GM13976 (cell line): ENCODE measurements around the gene OPN1SW.

Experiments used
- DNase-seq: peaks from one replicate; pipeline ENCODE4 v3.0.0; 2012; ENCODE audit warnings: low spot score
- in situ Hi-C: fragments of 300-500 bp; cut with MboI; formaldehyde crosslinking; loops from one replicate; pipeline ENCODE4 v1.12.0; 2022; ENCODE audit warnings: low sequenced_read_pairs, mixed read lengths, inconsistent platforms; ENCODE audit not compliant: unreplicated experiment
- TF ChIP-seq, protein P1 (sequence below): IDR thresholded peaks from 2 replicates; pipeline ENCODE4 v1.5.1; 2012; ENCODE audit warnings: borderline replicate concordance, mild to moderate bottlenecking; ENCODE audit not compliant: insufficient read depth; ENCODE audit errors: extremely low read depth, missing control alignments, control extremely low read depth

OPN1SW gene

DNA sequence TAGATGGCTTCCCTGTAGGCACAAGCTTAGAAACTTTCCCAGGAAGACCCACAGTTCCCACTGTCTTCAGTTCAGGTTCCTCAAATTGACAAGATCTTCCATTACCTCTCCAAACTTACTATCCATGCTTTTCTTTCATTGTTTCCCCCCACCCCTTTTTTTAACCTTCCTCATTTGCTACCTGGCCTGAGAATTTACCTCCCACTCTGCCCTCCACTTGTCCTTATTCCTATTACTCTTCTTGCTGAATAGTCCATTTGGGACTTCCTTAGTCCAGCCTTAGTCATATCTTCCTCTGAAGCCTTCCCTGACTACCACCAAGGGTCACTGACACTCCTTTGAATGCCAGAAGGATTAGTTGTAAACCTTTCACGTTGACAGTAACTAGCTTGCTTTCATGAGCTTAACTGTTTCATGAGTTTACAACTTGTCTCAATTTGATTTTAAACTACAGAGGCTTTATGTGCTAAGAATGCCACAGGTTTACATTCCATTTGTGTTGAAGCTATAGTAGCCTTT is 37.7 kb downstream of the OPN1SW start:
- no peak for DNase-seq
- TF ChIP-seq, protein P1, sequence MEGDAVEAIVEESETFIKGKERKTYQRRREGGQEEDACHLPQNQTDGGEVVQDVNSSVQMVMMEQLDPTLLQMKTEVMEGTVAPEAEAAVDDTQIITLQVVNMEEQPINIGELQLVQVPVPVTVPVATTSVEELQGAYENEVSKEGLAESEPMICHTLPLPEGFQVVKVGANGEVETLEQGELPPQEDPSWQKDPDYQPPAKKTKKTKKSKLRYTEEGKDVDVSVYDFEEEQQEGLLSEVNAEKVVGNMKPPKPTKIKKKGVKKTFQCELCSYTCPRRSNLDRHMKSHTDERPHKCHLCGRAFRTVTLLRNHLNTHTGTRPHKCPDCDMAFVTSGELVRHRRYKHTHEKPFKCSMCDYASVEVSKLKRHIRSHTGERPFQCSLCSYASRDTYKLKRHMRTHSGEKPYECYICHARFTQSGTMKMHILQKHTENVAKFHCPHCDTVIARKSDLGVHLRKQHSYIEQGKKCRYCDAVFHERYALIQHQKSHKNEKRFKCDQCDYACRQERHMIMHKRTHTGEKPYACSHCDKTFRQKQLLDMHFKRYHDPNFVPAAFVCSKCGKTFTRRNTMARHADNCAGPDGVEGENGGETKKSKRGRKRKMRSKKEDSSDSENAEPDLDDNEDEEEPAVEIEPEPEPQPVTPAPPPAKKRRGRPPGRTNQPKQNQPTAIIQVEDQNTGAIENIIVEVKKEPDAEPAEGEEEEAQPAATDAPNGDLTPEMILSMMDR: no peak
- in situ Hi-C loops: no loop called here

DNA sequence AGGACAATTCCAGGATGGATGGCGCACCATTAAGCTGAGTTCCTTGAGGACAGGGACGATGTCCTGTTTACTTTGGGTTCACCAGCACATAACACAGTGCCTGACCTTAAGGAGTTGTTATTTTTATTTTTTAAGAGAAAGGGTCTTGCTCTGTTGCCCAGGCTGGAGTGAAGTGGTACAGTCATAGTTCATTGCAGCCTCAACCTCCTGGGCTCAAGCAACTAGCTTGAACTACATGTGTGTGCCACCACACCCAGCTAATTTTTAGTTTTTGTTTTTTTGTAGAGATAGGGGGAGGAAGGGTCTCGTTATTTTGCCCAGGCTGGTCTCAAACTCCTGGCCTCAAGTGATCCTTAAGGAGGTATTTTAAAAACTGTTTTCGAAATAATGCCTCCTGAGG is 38.2 kb downstream of the OPN1SW start:
- in situ Hi-C loops: no loop called here
- TF ChIP-seq, protein P1: no peak
- DNase-seq: no peak

DNA sequence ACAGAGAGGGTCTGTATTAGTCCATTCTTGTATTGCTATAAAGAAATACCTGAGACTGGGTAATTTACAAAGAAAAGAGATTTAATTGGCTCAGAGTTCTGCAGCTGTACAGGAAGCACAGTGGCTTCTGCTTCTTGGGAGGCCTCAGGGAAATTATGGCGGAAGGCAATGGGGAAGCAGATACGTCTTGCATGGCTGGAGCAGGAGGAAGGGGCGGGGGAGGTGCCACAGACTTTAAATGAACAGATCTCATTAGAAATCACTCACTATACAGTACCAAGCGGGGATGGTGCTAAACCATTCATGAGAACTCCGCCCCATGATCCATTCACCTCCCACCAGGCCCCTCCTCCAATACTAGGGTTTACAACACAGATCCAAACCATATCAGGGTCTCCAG is 40.2 kb downstream of the OPN1SW start:
- TF ChIP-seq, protein P1: no peak
- DNase-seq: no peak
- in situ Hi-C loops: no loop called here

DNA sequence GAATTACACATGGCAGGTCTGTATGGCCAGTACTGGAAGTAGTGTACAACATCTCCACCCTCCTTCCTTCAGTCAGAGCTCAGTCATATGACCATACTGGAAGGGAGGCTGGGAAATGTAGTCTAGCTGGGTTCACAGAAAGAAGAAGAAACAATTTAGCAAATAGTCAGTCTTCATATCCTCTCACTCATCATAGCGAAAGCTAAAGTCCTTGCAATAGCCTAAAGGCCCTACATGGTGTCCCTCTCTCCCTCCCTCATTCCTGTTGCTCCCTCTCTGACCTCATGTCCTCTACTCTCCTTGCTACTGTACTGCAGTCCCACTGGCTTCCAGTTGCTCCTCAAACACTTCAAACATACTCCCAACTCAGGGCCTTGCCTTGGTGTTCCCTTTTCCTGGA is 40.7 kb downstream of the OPN1SW start:
- in situ Hi-C loops: no loop called here
- DNase-seq: no peak
- TF ChIP-seq, protein P1: no peak

DNA sequence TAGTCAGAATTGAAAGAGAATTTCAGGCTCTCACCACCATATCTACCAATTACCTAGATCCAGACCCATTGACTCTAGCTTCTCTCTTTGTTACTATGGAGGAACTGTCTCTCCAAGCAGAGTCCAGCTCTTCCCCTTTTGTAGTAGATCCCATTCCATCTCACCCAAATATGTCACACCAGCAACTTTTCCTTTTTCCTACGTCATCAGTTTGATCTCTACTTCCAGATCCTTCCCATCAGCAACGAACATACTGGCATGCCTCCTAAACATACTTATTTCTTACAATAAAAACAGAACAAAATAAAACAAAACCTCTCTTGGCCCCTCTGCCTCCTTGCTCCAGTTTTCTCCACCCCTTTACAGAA is 42.3 kb downstream of the OPN1SW start:
- DNase-seq: no peak
- in situ Hi-C loops: no loop called here
- TF ChIP-seq, protein P1: no peak

DNA sequence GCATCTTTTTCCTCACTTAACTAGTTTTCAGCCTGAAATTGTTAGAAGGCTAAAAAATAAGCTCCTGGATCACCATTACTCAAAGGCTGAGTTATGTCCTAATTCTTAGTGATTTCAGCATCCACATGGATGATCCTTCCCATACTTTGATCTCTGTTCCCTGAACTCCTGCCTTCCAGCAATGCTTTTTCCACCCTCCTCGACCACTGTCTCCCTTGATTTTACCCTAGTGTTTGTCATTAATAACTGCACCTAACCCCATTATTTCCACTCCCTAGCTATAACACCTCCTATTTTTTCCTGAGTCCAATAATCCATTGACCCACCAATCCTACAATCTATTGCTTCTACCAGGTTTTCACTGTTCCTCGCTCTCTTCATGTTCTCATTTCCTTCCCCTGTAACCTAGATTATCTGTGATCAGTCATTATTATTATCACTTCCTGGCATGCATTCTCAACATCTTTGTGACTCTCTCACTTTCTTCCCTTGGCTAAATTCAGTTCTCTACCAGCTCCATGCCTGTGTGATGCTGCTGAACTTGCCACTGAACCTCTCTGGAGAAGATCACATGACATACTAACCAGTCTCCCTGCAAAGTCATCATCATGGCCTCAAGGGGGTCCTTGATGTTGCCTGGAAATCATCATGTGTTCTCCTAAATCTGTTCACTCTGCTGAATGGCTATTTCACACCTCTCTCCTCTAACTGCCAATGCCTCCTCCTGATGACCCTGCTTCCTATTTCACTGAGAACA is 42.9 kb downstream of the OPN1SW start:
- no peak for DNase-seq
- in situ Hi-C loops: no loop called here

More for the DNA sequence above, 42.9 kb downstream of the OPN1SW start:
- TF ChIP-seq, protein P1: no peak
